ENCODE data around the gene AHR. TPM values are rescaled to one million over a fixed set of nuclear protein-coding genes. Genes with fewer than 3 reads are reported as not detected.

AHR gene
- total RNA-seq, 1 donor from 2014 or later: 49.7 TPM

- TF ChIP-seq CTCF (IDR thresholded peaks at IDR 0.05; ENCODE audit: unreplicated experiment): no peak
- peaks cover 27% of the 10 kb centered on the region for H3K4me1 Mint-ChIP-seq
- H3K27ac Mint-ChIP-seq: no peak overlapping the region
- peaks cover 2% of the 10 kb centered on the region for H3K27me3 Mint-ChIP-seq (ENCODE audit: low read depth)
- H3K9me3 Mint-ChIP-seq: peaks cover 7% of the 10 kb centered on the region
- H3K36me3 Mint-ChIP-seq: peaks cover 2% of the 10 kb centered on the region
- no peak for DNase-seq (ENCODE audit: low spot score in 2 of 2, unreplicated experiment in 2 of 2)
- no peak overlapping the region for H3K4me3 Mint-ChIP-seq
Measured at GRCh38 chr7:17364671-17365070, 66.2 kb downstream of the AHR start.

- no peaks in the 10 kb centered on the region for H3K27me3 Mint-ChIP-seq (ENCODE audit: low read depth)
- no peak overlapping the region for H3K27ac Mint-ChIP-seq
- H3K36me3 Mint-ChIP-seq: peaks cover 2% of the 10 kb centered on the region
- H3K9me3 Mint-ChIP-seq: peaks cover 7% of the 10 kb centered on the region
- no peak for TF ChIP-seq CTCF (IDR thresholded peaks at IDR 0.05; ENCODE audit: unreplicated experiment)
- no peak overlapping the region for H3K4me3 Mint-ChIP-seq
- peaks cover 36% of the 10 kb centered on the region for H3K4me1 Mint-ChIP-seq
- DNase-seq (ENCODE audit: low spot score in 2 of 2, unreplicated experiment in 2 of 2): no peak
Measured at GRCh38 chr7:17365775-17366174, 67.3 kb downstream of the AHR start.

- Mint-ChIP-seq H3K4me3 (no peak overlapping the region), H3K27ac (no peak overlapping the region), H3K36me3 (no peaks in the 10 kb centered on the region), H3K27me3 (ENCODE audit: low read depth) (no peaks in the 10 kb centered on the region), H3K4me1 (peaks cover 46% of the 10 kb centered on the region), H3K9me3 (no peaks in the 10 kb centered on the region)
- DNase-seq (ENCODE audit: low spot score in 2 of 2, unreplicated experiment in 2 of 2): no peak
- no peak for TF ChIP-seq CTCF (IDR thresholded peaks at IDR 0.05; ENCODE audit: unreplicated experiment)
Measured at GRCh38 chr7:17367502-17367901, 69.0 kb downstream of the AHR start.

GRCh38 chr7:17368856-17369524, 70.5 kb downstream of the AHR start:
- no peak for TF ChIP-seq CTCF (IDR thresholded peaks at IDR 0.05; ENCODE audit: unreplicated experiment)
- Mint-ChIP-seq H3K4me1 (peaks cover 47% of the 10 kb centered on the region), H3K36me3 (no peaks in the 10 kb centered on the region), H3K27ac (no peak overlapping the region), H3K4me3 (no peak overlapping the region), H3K27me3 (ENCODE audit: low read depth) (no peaks in the 10 kb centered on the region), H3K9me3 (no peaks in the 10 kb centered on the region)
- no peak for DNase-seq (ENCODE audit: low spot score in 2 of 2, unreplicated experiment in 2 of 2)

- no peak for DNase-seq (ENCODE audit: low spot score in 2 of 2, unreplicated experiment in 2 of 2)
- Mint-ChIP-seq H3K4me3 (no peak overlapping the region), H3K4me1 (peaks cover 41% of the 10 kb centered on the region), H3K36me3 (no peaks in the 10 kb centered on the region), H3K27me3 (ENCODE audit: low read depth) (peaks cover 1% of the 10 kb centered on the region), H3K9me3 (no peaks in the 10 kb centered on the region), H3K27ac (peak overlapping the region; percentile 6)
- no peak for TF ChIP-seq CTCF (IDR thresholded peaks at IDR 0.05; ENCODE audit: unreplicated experiment)
Measured at GRCh38 chr7:17369691-17370426, 71.4 kb downstream of the AHR start.

All from mesothelial cell of epicardium (in vitro differentiated cells).